SJCRH30 (cell line): Measurements from ENCODE around the gene TBC1D22A. TPM values are rescaled to one million over a fixed set of nuclear protein-coding genes. Genes with fewer than 3 reads are reported as not detected.
"Not testable (repeated sequence)": the region's sequence is repeated elsewhere in the genome, so short reads cannot be mapped to it uniquely, and the experiment has no call there.

Experiments
- DNase-seq, 2 experiments: peaks; one replicate each; pipeline ENCODE4 v3.0.0-alpha.2; 2015 to 2020
- H3K27ac ChIP-seq: fragments of 250-450 bp; sonication (Bioruptor Pico); 2 replicates; pipeline ENCODE4 v1.5.1; 2020; ENCODE audit warnings: mild to moderate bottlenecking, moderate library complexity
- H3K27me3 ChIP-seq: fragments of 250-450 bp; sonication (Bioruptor Pico); 2 replicates; pipeline ENCODE4 v1.5.1; 2020; ENCODE audit warnings: mild to moderate bottlenecking, moderate library complexity
- H3K36me3 ChIP-seq: fragments of 250-450 bp; sonication (Bioruptor Pico); 2 replicates; pipeline ENCODE4 v1.5.1; 2020; ENCODE audit warnings: mild to moderate bottlenecking, moderate library complexity
- H3K4me1 ChIP-seq: fragments of 250-450 bp; sonication (Bioruptor Pico); 2 replicates; pipeline ENCODE4 v1.5.1; 2020; ENCODE audit warnings: mild to moderate bottlenecking, moderate library complexity
- H3K4me3 ChIP-seq: fragments of 250-450 bp; sonication (Bioruptor Pico); 2 replicates; pipeline ENCODE4 v1.5.1; 2020; ENCODE audit warnings: mild to moderate bottlenecking, moderate library complexity
- H3K9me3 ChIP-seq: fragments of 250-450 bp; sonication (Bioruptor Pico); replicated peaks from 2 replicates; pipeline ENCODE4 v1.5.1; 2020; ENCODE audit warnings: mild to moderate bottlenecking, moderate library complexity
- total RNA-seq: library from RNA; depleted of rRNA; stranded (reverse); fragments of >200 nt; shearing (Covaris generic); gene quantifications from 2 replicates; pipeline ENCODE4 v1.2.3, GENCODE V29; 2014

TBC1D22A gene
- total RNA-seq, 1 experiment from 2014 or later: 8.9 TPM

DNA sequence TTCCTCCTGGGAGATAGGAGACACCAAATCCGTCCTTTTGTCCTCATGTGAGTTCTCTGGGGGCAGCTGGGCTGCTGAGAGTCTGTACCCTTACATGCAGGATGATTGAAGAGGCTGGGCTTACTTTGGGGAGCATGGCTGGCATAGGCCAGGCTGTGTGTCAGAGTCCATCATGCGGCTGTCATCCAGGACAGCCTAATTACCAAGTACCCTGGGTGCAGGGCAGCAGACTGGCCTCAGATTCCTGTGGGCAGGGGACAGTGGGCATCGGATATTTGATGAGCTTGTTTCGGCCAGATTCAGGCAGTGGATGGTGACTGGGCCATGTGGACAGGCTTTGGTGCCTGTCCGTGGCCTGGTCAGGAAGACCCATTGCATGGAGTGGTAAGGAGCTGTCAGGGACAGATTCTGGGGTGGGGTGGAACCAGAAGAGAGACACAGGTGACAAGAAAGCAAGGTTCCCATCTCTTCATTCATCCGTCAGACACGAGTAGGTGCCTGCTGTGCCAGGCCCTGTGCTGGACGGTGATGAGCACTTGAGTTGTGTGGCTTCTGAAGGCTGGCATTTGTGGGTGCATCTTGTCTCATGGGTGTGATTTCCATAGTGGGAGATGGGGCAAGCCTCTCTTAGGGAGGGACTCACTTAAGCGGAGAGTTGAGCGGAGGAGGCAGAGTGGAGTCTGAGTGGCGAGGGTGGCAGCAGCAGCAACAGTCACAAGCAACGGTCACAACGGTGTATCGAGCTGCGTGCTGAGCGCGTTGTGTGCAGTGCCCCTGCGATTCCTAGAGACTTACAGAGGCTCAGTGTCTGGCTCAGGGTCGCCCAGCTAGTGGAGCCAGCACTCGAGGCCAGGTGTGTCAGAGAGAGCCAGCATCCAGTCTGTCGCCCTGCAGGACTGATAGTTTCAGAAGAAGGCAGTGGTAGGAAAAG, 48.7 kb downstream of the TBC1D22A start:
- Histone ChIP-seq H3K27me3 (no peaks in the 10 kb centered on the region), H3K4me1 (no peaks in the 10 kb centered on the region), H3K9me3 (no peaks in the 10 kb centered on the region), H3K27ac (no peak overlapping the region), H3K36me3 (peaks cover 5% of the 10 kb centered on the region; the same call in 1 of the 2 replicates), H3K4me3 (no peak overlapping the region)
- DNase-seq: no peak

DNA sequence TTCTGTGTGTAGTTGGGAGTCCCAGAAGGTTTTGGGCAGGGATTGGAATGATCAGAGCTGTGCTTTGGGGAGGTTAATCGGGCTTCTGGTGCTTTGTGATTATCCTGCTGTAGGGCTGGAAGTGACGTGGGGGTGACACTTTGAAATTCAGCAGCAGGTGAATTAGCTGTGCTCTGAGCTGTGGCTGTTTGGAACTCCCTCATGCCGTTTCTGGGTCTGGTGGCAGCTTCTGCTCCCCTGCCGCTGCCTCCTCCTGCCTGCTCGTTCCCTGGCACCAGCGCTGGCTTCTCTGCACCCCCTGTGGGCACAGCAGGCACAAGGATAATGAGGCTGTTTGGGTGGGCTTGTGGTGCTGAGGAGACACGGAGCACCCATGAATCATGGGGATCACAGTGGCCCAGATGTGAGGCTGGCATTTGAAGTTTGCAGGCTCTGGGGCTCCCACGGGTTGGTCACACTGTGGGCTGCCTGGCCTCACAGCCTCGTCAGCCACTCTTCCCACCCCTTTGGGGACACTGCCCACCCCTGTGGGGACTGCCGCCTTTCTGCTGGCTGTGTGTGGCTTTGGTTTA, 49.7 kb downstream of the TBC1D22A start:
- DNase-seq: no peak
- H3K27ac ChIP-seq: no peak overlapping the region
- H3K4me1 ChIP-seq: peaks cover 3% of the 10 kb centered on the region; the same call in 1 of the 2 replicates
- no peak overlapping the region for H3K4me3 ChIP-seq
- H3K36me3 ChIP-seq: peaks cover 2% of the 10 kb centered on the region
- no peaks in the 10 kb centered on the region for H3K9me3 ChIP-seq
- H3K27me3 ChIP-seq: no peaks in the 10 kb centered on the region

DNA sequence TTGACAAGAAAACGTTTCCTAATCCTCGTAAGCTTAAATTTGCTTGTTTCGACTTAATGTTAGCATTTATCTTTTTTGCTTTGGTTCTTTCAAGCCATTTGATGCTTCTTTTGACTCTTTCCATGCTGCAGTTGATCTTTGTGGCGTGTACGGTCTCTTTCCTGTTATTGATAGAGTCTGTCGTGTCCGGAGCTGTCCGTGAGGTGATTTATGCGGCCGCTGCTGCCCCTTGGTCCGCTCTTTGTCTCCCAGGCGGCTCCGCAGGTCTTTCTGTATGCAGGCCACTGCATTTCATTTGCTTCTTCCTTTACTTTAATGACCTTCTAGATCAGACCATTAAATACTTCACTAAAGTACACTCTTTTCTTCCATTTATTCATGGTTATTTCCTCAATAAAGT, 50.3 kb downstream of the TBC1D22A start:
- H3K4me3 ChIP-seq: no peak overlapping the region
- no peaks in the 10 kb centered on the region for H3K9me3 ChIP-seq
- peaks cover 3% of the 10 kb centered on the region; the same call in 1 of the 2 replicates for H3K4me1 ChIP-seq
- peaks cover 2% of the 10 kb centered on the region for H3K36me3 ChIP-seq
- no peak overlapping the region for H3K27ac ChIP-seq
- H3K27me3 ChIP-seq: no peaks in the 10 kb centered on the region
- DNase-seq: no peak

DNA sequence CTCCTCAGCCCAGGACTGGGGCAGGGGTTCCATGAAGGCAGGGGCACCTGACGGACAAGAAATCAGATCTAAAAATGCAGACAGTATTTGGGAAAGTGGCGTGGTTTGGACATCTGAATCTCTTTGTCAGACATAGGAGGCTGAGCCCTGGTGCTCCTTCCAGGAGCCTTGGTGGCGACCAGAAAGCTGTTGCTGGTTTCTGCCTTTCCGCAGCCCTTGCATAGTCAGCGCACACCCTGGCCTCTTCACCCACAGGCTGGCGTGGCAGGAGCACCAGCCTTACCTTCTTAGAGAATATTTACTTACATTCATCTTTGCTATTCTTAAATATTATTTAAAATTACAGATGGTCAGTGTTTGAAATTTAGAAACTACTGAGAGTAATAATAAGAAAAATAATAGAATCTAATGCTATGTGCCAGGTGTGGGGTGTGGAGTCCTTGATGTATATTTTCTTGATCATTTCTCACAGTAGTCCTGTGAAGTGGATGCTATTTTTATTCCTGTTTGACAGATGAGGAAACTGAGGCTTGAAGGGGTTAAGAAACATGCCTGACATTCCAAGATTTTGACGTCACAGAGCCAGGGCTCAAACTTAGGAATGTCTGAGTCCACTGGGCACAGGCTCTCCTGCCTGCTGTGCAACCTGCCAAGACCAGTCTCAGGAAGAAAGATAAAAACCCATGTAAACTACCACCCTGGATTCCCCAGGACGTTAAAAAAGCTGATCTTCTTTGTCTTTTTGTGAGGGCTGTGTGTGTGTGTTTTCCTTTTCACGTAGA, 51.6 kb downstream of the TBC1D22A start:
- H3K27me3 ChIP-seq: no peaks in the 10 kb centered on the region
- H3K36me3 ChIP-seq: peaks cover 2% of the 10 kb centered on the region
- no peak overlapping the region for H3K27ac ChIP-seq
- H3K9me3 ChIP-seq: no peaks in the 10 kb centered on the region
- no peak overlapping the region for H3K4me3 ChIP-seq
- DNase-seq: no peak
- peaks cover 3% of the 10 kb centered on the region; the same call in 1 of the 2 replicates for H3K4me1 ChIP-seq

DNA sequence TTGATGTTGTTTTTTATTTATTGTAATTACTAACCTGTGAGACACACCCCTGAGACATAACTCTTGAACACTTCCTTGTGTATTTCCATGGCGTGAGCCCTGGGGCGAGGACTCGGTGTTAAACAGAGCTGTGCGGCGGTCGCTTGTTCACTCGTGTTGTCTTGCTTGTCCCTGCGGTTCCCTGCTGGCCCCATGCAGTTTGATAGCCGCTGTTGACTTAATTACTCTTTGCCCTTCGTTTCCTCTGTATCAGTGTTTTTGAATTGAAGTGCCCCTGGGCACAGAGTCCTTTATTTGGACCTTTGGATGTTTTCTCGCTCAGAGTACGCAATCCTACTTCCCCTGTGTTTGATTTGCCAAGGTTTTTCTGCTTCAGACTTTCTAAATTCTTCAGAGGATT, 52.7 kb downstream of the TBC1D22A start:
- H3K4me1 ChIP-seq: peaks cover 3% of the 10 kb centered on the region; the same call in 1 of the 2 replicates
- no peak overlapping the region for H3K27ac ChIP-seq
- no peak overlapping the region for H3K4me3 ChIP-seq
- H3K27me3 ChIP-seq: no peaks in the 10 kb centered on the region
- H3K9me3 ChIP-seq: no peaks in the 10 kb centered on the region
- DNase-seq: no peak
- peaks cover 2% of the 10 kb centered on the region for H3K36me3 ChIP-seq

DNA sequence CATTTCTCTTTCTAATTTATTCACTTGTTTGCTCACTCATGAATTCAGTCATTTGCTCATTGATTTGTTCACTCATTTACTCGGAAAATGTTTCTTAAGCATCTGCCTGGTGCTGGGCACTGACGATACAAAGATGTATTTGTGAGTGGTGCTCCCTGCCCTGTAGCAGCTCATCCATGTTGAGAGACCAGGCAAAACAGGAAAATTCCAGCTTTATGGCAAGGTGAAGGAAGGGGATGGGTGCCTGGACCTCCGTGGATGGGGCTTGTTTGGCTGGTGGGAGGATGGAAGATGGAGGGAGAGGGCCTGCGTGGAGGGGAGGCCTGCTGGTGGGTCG, 53.1 kb downstream of the TBC1D22A start:
- Histone ChIP-seq H3K27me3 (no peaks in the 10 kb centered on the region), H3K4me3 (no peak overlapping the region), H3K4me1 (peaks cover 3% of the 10 kb centered on the region; the same call in 1 of the 2 replicates), H3K36me3 (peaks cover 2% of the 10 kb centered on the region), H3K9me3 (no peaks in the 10 kb centered on the region), H3K27ac (no peak overlapping the region)
- DNase-seq: no peak

DNA sequence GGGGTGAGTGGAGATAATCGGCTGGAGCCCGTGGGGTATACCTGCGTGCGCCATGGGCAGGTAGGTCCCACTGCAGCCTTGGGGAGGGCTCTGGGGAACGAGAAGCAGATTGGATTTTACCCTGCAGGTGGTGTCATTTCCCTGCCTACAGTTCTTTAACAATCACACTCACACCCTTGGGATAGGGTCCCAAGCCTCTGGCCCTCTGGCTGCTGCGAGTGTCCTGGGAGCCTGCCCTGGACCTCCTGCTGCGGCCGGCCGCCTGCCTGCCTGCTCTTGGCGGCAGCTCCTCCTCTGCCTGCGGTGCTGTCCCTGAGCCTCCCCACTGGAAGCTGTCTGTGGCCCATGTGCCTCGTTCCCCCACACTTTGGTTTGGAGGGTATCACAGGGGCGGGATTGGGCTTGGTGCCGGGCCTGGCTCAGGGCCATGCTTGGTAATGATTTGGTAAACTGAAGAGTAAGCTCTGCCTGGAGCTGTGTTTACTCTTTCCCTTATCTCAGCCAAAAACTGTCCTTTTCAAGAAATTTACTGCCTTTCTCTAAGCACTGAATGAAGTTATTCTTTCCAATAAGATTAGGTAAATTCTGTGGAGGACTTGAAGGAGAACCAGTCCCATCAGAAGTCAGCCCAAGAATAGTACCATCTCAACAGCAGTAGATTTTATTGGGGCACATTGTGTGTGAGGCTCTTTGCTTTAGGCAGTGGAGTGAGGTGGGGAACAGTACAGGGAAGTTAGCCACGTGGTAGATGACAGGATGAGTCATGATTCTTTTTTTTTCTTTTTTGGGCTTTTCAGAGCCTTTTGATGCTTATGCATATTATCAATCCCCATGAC, 53.7 kb downstream of the TBC1D22A start:
- Histone ChIP-seq H3K4me1 (peaks cover 3% of the 10 kb centered on the region; the same call in 1 of the 2 replicates), H3K36me3 (peaks cover 2% of the 10 kb centered on the region), H3K27me3 (no peaks in the 10 kb centered on the region), H3K4me3 (no peak overlapping the region), H3K9me3 (no peaks in the 10 kb centered on the region), H3K27ac (no peak overlapping the region)
- DNase-seq: no peak

DNA sequence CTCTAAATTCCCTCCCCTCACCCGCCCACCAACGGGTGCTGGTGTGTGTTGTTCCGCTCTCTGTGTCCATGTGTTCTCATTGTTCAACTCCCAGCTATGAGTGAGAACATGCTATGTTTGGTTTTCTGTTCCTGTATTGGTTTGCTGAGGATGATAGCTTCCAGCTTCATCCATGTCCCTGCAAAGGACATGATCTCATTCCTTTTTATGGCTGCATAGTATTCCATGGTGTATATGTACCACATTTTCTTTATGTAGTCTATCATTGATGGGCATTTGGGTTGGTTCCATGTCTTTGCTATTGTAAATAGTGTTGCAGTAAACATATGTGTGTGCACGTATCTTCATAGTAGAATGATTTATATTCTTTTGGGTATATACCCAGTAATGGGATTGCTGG, 54.9 kb downstream of the TBC1D22A start:
- not testable (repeated sequence) for H3K27ac ChIP-seq, H3K9me3 ChIP-seq, H3K27me3 ChIP-seq, H3K36me3 ChIP-seq, DNase-seq, H3K4me3 ChIP-seq, H3K4me1 ChIP-seq

DNA sequence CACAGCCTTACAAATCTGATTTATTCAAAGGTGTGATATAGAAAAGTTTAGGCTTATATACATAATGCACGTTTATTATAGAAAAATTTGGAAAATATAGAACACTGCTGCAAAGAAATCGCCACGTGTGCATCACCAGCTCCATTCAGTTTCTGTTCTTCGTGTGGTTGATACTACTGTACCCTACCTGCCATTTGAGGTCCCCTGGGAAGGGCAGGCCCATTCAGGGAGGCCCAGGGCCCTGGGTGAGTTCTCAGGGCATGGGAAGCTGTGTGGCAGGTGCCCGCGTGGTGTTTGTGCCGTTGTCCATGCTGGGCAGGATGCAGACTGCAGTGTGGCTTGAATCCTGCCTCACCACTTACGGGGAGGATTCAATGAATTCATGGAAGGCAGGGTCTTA, 60.8 kb downstream of the TBC1D22A start:
- H3K36me3 ChIP-seq: no peaks in the 10 kb centered on the region; the same call in 1 of the 2 replicates
- H3K9me3 ChIP-seq: no peaks in the 10 kb centered on the region
- no peaks in the 10 kb centered on the region for H3K27me3 ChIP-seq
- no peak for DNase-seq
- H3K4me3 ChIP-seq: no peak overlapping the region
- no peaks in the 10 kb centered on the region for H3K4me1 ChIP-seq
- no peak overlapping the region for H3K27ac ChIP-seq

DNA sequence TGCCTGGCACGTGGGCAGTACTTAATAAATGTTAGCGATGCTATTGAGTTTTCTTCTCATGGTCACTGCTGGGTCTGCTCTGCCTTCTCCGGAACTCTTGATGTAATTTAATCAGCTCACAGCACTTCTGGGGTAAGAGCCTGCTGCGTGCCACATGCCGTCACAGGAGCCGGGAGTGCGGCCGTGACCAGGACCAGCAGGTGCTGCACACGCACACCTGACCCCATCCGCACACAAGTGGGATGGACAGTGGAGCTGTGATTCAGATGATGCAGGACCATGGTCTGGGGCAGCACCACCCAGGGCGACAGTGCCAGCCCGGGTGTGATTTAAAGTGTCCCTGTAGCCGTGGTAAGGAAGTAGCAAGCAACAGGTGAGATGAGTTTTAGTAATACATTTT, 61.2 kb downstream of the TBC1D22A start:
- no peaks in the 10 kb centered on the region; the same call in 1 of the 2 replicates for H3K36me3 ChIP-seq
- no peak overlapping the region for H3K27ac ChIP-seq
- no peak for DNase-seq
- no peak overlapping the region for H3K4me3 ChIP-seq
- no peaks in the 10 kb centered on the region for H3K27me3 ChIP-seq
- no peaks in the 10 kb centered on the region for H3K4me1 ChIP-seq
- H3K9me3 ChIP-seq: no peaks in the 10 kb centered on the region

DNA sequence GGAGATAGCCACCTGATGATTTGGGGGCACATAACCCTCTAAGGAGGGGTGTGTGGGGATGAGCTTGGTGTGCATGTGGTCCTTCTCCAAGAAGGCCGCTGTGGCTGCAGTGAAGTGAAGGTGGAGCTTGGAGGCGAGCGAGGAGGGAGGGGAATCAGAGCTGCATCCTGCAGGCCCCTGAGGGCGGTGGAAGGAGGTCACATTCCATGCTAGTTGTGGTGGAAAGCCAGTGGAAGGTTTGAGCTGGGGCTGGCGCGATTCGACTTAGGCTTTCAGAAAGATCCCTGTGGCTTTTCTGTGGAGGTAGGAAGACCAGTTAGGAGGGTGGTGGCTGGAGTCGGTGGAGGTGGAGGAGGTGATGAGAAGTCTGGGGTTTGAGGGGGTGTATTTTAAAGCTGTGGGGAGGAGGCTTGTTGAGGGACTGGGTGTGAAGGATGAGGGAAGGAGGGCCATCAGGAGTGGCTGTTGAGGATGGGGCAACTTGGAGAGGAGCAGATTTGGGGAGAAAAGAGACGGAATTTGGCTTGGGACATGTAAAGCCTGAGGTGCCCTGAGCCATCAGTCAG, 62.0 kb downstream of the TBC1D22A start:
- H3K27ac ChIP-seq: no peak overlapping the region
- H3K4me3 ChIP-seq: no peak overlapping the region
- no peaks in the 10 kb centered on the region; the same call in 1 of the 2 replicates for H3K36me3 ChIP-seq
- H3K4me1 ChIP-seq: no peaks in the 10 kb centered on the region
- DNase-seq: no peak
- no peaks in the 10 kb centered on the region for H3K27me3 ChIP-seq
- H3K9me3 ChIP-seq: 0 out of 2 replicates have a peak, but pooled peaks cover 3% of the 10 kb centered on the region

DNA sequence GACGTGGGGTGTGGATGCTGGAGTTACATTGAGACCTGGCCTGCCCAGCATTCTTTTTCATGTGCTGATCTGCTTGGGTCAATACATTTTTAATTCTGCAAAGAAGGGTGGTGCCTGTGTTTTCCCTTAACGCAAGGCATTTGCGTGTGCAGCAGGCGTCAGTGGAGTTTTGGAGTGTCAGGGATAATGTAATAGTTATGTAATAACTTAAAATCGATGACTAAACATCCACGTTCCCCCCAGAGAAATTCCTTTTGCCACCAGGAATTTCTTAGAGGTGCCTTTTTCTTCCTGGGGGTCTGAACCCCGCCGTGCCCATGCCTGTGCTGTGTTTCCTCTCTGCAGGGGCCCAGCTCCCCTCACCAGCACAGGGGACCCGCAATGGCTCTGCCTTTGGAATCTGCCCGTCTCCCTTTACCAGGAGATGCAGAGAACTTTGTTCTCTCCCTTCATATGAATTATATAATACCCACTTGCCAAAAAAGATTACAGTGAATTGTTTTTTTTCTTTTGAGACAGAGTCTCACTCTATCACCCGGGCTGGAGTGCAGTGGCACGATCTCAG, 62.6 kb downstream of the TBC1D22A start:
- no peaks in the 10 kb centered on the region for H3K4me1 ChIP-seq
- no peak overlapping the region for H3K27ac ChIP-seq
- H3K27me3 ChIP-seq: no peaks in the 10 kb centered on the region
- no peak for DNase-seq
- no peak overlapping the region for H3K4me3 ChIP-seq
- 0 out of 2 replicates have a peak, but pooled peaks cover 3% of the 10 kb centered on the region for H3K9me3 ChIP-seq
- H3K36me3 ChIP-seq: no peaks in the 10 kb centered on the region; the same call in 1 of the 2 replicates

DNA sequence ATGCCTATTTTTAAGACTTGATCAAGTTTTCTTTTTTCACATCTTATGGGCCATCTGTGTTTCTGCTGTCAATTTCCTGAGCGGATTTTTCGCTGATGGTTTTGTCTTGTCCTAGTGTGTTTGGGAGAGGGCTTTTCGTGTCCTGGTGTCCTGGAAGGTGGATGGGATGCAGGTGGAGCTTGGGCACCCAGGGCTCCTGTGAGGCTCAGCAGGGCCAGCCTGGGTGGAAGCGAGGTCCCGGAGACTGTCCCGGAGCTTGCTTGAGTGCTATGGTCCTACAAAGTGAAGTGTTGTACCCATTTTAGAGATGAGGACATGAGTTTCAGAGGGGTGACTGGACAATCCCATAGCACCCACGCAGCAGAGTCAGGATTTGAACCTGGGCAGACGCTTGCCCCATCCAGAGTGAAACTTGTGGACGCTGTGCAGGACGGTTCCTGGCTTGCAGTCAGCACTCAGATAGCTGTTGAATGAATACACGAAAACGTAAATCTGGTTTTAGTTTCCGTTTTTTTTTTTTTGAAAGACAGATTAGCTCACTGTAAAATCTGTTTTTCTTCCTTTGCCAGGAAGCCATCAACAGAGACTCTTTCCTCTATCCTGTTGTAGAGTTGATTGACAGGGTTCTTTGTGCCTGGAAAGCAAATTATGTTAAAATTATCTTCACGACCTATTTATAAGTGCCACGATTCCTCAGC, 64.1 kb downstream of the TBC1D22A start:
- Histone ChIP-seq H3K27me3 (no peaks in the 10 kb centered on the region), H3K27ac (no peak overlapping the region), H3K4me3 (no peak overlapping the region), H3K36me3 (no peaks in the 10 kb centered on the region; the same call in 1 of the 2 replicates), H3K4me1 (no peaks in the 10 kb centered on the region), H3K9me3 (0 out of 2 replicates have a peak, but pooled peaks cover 3% of the 10 kb centered on the region)
- DNase-seq: no peak
